ENCODE results near the gene TBC1D22A.

Gene TBC1D22A

DNA sequence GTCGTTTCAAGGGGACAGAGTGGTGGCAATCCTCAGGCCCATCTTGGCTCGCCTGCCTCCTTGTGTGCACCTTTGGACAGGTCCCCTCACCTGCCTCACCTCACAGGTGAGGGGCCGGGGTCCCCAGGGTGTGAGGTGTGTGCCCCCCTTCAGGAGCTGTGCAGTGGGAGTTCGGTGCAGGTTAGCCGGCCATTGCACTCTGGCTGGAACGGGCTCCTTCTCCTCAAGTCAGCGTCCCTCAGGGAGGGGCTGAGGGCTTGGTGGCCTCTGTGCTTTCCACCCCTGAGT is 269.1 kb downstream of the TBC1D22A start:
- H3K27ac ChIP-seq (ENCODE audit: low read length) = no peak overlapping the region
- no peaks in the 10 kb centered on the region for H3K27me3 ChIP-seq (ENCODE audit: control insufficient read depth in 1 of 2, insufficient read depth in 2 of 2, low read length in 2 of 2)
- H3K36me3 ChIP-seq (ENCODE audit: control insufficient read depth in 2 of 2, insufficient read depth in 2 of 2, low read length in 2 of 2) = no peaks in the 10 kb centered on the region
- no peak overlapping the region for H3K4me3 ChIP-seq (ENCODE audit: low read length in 2 of 2)
- H3K4me1 ChIP-seq (ENCODE audit: control insufficient read depth, insufficient read depth, low read length) = peaks cover 7% of the 10 kb centered on the region
- no peaks in the 10 kb centered on the region for H3K9me3 ChIP-seq (ENCODE audit: control insufficient read depth in 2 of 2, low read length in 2 of 2)
- H3K9ac ChIP-seq (ENCODE audit: low read length in 2 of 2) = no peak overlapping the region

- no peaks in the 10 kb centered on the region for H3K36me3 ChIP-seq (ENCODE audit: control insufficient read depth in 2 of 2, insufficient read depth in 2 of 2, low read length in 2 of 2)
- H3K9me3 ChIP-seq (ENCODE audit: control insufficient read depth in 2 of 2, low read length in 2 of 2) = no peaks in the 10 kb centered on the region
- peaks cover 7% of the 10 kb centered on the region for H3K4me1 ChIP-seq (ENCODE audit: control insufficient read depth, insufficient read depth, low read length)
- no peak overlapping the region for H3K9ac ChIP-seq (ENCODE audit: low read length in 2 of 2)
- H3K27ac ChIP-seq (ENCODE audit: low read length) = no peak overlapping the region
- H3K27me3 ChIP-seq (ENCODE audit: control insufficient read depth in 1 of 2, insufficient read depth in 2 of 2, low read length in 2 of 2) = no peaks in the 10 kb centered on the region
- no peak overlapping the region for H3K4me3 ChIP-seq (ENCODE audit: low read length in 2 of 2)
Observed at GRCh38 chr22:47032091-47032943, 269.9 kb downstream of the TBC1D22A start.

DNA sequence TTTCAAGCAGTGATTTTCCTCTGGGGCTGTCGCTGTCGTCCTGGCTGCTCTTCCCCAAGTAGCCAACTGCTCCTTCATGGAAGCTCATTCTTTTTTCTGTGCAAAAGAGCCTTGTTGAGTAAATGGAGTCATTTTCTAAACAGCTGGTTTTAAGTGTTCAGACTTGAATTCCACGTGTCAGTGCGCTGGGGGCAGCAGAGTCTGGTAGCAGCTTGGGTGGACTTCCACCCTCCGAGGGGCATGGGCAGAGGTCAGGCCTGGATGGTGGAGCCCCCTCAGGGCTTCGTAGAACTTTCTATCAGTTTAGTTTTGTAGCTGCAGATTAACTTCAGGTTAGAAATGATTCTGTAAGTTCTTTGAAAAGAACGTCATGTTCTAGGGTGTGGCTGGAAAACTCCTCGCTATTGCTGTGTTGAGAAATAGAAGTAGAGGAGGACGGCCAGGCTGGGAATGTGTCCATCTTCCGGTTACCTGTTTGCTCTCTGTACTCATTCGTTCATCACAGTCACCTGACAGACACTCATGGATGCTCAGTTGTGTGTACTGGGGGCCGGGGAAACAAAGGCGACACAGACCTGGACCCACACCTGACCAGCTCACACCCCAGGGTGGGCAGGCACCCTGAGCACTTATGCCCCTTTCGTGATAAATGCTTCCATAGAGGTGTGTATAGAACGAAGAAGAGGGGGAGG is 270.7 kb downstream of the TBC1D22A start:
- Histone ChIP-seq H3K27me3 (ENCODE audit: control insufficient read depth in 1 of 2, insufficient read depth in 2 of 2, low read length in 2 of 2) (no peaks in the 10 kb centered on the region), H3K27ac (ENCODE audit: low read length) (no peak overlapping the region), H3K9ac (ENCODE audit: low read length in 2 of 2) (no peak overlapping the region), H3K4me1 (ENCODE audit: control insufficient read depth, insufficient read depth, low read length) (peaks cover 7% of the 10 kb centered on the region), H3K36me3 (ENCODE audit: control insufficient read depth in 2 of 2, insufficient read depth in 2 of 2, low read length in 2 of 2) (no peaks in the 10 kb centered on the region), H3K9me3 (ENCODE audit: control insufficient read depth in 2 of 2, low read length in 2 of 2) (no peaks in the 10 kb centered on the region), H3K4me3 (ENCODE audit: low read length in 2 of 2) (no peak overlapping the region)

- Histone ChIP-seq H3K36me3 (ENCODE audit: control insufficient read depth in 2 of 2, insufficient read depth in 2 of 2, low read length in 2 of 2) (peaks cover 0 to 2% of the 10 kb centered on the region in 2 donors), H3K27me3 (ENCODE audit: control insufficient read depth in 1 of 2, insufficient read depth in 2 of 2, low read length in 2 of 2) (no peaks in the 10 kb centered on the region)
Observed at GRCh38 chr22:47033648-47034000, 271.2 kb downstream of the TBC1D22A start.

GRCh38 chr22:47034076-47034808 is 271.8 kb downstream of the TBC1D22A start:
- H3K9me3 ChIP-seq (ENCODE audit: control insufficient read depth in 2 of 2, low read length in 2 of 2) = no peaks in the 10 kb centered on the region
- peaks cover 0 to 2% of the 10 kb centered on the region in 2 donors for H3K36me3 ChIP-seq (ENCODE audit: control insufficient read depth in 2 of 2, insufficient read depth in 2 of 2, low read length in 2 of 2)
- peaks cover 7% of the 10 kb centered on the region for H3K4me1 ChIP-seq (ENCODE audit: control insufficient read depth, insufficient read depth, low read length)
- H3K27me3 ChIP-seq (ENCODE audit: control insufficient read depth in 1 of 2, insufficient read depth in 2 of 2, low read length in 2 of 2) = no peaks in the 10 kb centered on the region
- H3K9ac ChIP-seq (ENCODE audit: low read length in 2 of 2) = no peak overlapping the region
- H3K27ac ChIP-seq (ENCODE audit: low read length) = no peak overlapping the region
- H3K4me3 ChIP-seq (ENCODE audit: low read length in 2 of 2) = no peak overlapping the region

More at GRCh38 chr22:47033648-47034000, 271.2 kb downstream of the TBC1D22A start:
- Histone ChIP-seq H3K9me3 (ENCODE audit: control insufficient read depth in 2 of 2, low read length in 2 of 2) (no peaks in the 10 kb centered on the region), H3K4me1 (ENCODE audit: control insufficient read depth, insufficient read depth, low read length) (peaks cover 7% of the 10 kb centered on the region), H3K27ac (ENCODE audit: low read length) (no peak overlapping the region), H3K9ac (ENCODE audit: low read length in 2 of 2) (no peak overlapping the region), H3K4me3 (ENCODE audit: low read length in 2 of 2) (no peak overlapping the region)

- Histone ChIP-seq H3K27me3 (ENCODE audit: control insufficient read depth in 1 of 2, insufficient read depth in 2 of 2, low read length in 2 of 2) (no peaks in the 10 kb centered on the region), H3K9ac (ENCODE audit: low read length in 2 of 2) (no peak overlapping the region), H3K27ac (ENCODE audit: low read length) (no peak overlapping the region)
Observed at GRCh38 chr22:47034905-47035419, 272.5 kb downstream of the TBC1D22A start.

DNA sequence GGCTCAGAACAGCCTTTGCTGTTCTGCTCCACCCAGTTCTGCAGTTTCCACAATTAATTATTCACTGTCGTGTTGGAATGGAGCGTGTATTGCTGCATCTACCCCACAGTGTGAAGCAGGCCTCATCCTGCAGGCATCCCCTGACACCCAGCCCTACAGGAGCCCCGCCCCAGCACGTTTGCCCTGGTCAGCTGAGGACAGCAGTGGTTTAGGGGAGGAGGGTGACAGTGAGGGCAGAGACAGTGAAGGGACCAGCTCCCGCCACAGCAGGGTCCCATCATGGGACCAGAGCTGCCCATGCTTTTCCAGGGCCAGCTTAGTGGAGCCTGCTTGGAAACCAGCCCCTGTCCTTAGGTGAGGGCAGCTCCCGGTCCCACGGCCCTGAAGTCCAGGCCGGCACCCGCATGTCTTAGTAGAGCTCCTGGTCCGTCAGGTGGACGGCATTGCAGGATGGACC is 273.0 kb downstream of the TBC1D22A start:
- Histone ChIP-seq H3K4me1 (ENCODE audit: control insufficient read depth, insufficient read depth, low read length) (peaks cover 5% of the 10 kb centered on the region), H3K4me3 (ENCODE audit: low read length in 2 of 2) (no peak overlapping the region), H3K27me3 (ENCODE audit: control insufficient read depth in 1 of 2, insufficient read depth in 2 of 2, low read length in 2 of 2) (no peaks in the 10 kb centered on the region), H3K36me3 (ENCODE audit: control insufficient read depth in 2 of 2, insufficient read depth in 2 of 2, low read length in 2 of 2) (peaks cover 0 to 2% of the 10 kb centered on the region in 2 donors), H3K9ac (ENCODE audit: low read length in 2 of 2) (no peak overlapping the region), H3K27ac (ENCODE audit: low read length) (no peak overlapping the region), H3K9me3 (ENCODE audit: control insufficient read depth in 2 of 2, low read length in 2 of 2) (no peaks in the 10 kb centered on the region)

More at GRCh38 chr22:47034905-47035419, 272.5 kb downstream of the TBC1D22A start:
- Histone ChIP-seq H3K4me1 (ENCODE audit: control insufficient read depth, insufficient read depth, low read length) (peaks cover 5% of the 10 kb centered on the region), H3K4me3 (ENCODE audit: low read length in 2 of 2) (no peak overlapping the region), H3K9me3 (ENCODE audit: control insufficient read depth in 2 of 2, low read length in 2 of 2) (no peaks in the 10 kb centered on the region), H3K36me3 (ENCODE audit: control insufficient read depth in 2 of 2, insufficient read depth in 2 of 2, low read length in 2 of 2) (peaks cover 0 to 2% of the 10 kb centered on the region in 2 donors)

- Histone ChIP-seq H3K27ac (ENCODE audit: low read length) (no peak overlapping the region), H3K4me3 (ENCODE audit: low read length in 2 of 2) (no peak overlapping the region), H3K27me3 (ENCODE audit: control insufficient read depth in 1 of 2, insufficient read depth in 2 of 2, low read length in 2 of 2) (no peaks in the 10 kb centered on the region), H3K36me3 (ENCODE audit: control insufficient read depth in 2 of 2, insufficient read depth in 2 of 2, low read length in 2 of 2) (peaks cover 0 to 2% of the 10 kb centered on the region in 2 donors), H3K4me1 (ENCODE audit: control insufficient read depth, insufficient read depth, low read length) (peaks cover 9% of the 10 kb centered on the region), H3K9ac (ENCODE audit: low read length in 2 of 2) (no peak overlapping the region), H3K9me3 (ENCODE audit: control insufficient read depth in 2 of 2, low read length in 2 of 2) (no peaks in the 10 kb centered on the region)
Observed at GRCh38 chr22:47036352-47036751, 273.9 kb downstream of the TBC1D22A start.

DNA sequence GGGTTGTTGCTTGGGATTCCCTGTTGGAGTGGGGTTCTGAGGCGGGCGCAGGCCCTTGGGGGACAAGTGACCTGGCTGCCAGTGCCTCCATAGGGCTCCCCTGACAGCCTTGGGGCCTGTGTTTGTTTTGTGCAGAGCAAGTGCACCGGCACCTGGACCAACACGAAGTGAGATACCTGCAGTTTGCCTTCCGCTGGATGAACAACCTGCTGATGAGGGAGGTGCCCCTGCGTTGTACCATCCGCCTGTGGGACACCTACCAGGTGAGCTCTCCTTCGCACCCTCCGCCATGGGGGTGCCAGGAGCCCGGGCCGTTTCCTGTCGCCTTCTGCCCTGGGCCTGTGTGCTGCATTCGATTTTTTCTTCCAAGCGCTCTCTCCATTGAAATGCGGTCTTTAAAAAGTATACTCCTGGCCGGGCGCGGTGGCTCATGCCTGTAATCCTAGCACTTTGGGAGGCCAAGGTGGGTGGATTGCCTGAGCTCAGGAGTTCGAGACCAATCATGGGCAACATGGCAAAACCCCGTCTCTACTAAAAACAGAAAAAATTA is 274.6 kb downstream of the TBC1D22A start:
- no peaks in the 10 kb centered on the region for H3K9me3 ChIP-seq (ENCODE audit: control insufficient read depth in 2 of 2, low read length in 2 of 2)
- no peak overlapping the region for H3K4me3 ChIP-seq (ENCODE audit: low read length in 2 of 2)
- no peak overlapping the region for H3K27ac ChIP-seq (ENCODE audit: low read length)
- H3K36me3 ChIP-seq (ENCODE audit: control insufficient read depth in 2 of 2, insufficient read depth in 2 of 2, low read length in 2 of 2) = peaks cover 0 to 2% of the 10 kb centered on the region in 2 donors
- peaks cover 16% of the 10 kb centered on the region for H3K4me1 ChIP-seq (ENCODE audit: control insufficient read depth, insufficient read depth, low read length)
- H3K27me3 ChIP-seq (ENCODE audit: control insufficient read depth in 1 of 2, insufficient read depth in 2 of 2, low read length in 2 of 2) = no peaks in the 10 kb centered on the region
- no peak overlapping the region for H3K9ac ChIP-seq (ENCODE audit: low read length in 2 of 2)

GRCh38 chr22:47038206-47038835 is 275.9 kb downstream of the TBC1D22A start:
- H3K9ac ChIP-seq (ENCODE audit: low read length in 2 of 2) = no peak overlapping the region
- peaks cover 0 to 2% of the 10 kb centered on the region in 2 donors for H3K36me3 ChIP-seq (ENCODE audit: control insufficient read depth in 2 of 2, insufficient read depth in 2 of 2, low read length in 2 of 2)
- peaks cover 12% of the 10 kb centered on the region for H3K4me1 ChIP-seq (ENCODE audit: control insufficient read depth, insufficient read depth, low read length)
- H3K4me3 ChIP-seq (ENCODE audit: low read length in 2 of 2) = no peak overlapping the region
- no peaks in the 10 kb centered on the region for H3K9me3 ChIP-seq (ENCODE audit: control insufficient read depth in 2 of 2, low read length in 2 of 2)
- H3K27me3 ChIP-seq (ENCODE audit: control insufficient read depth in 1 of 2, insufficient read depth in 2 of 2, low read length in 2 of 2) = no peaks in the 10 kb centered on the region
- no peak overlapping the region for H3K27ac ChIP-seq (ENCODE audit: low read length)
